Activated CD4-positive, alpha-beta T cell treated with anti-CD3 and anti-CD28 coated beads, Interleukin-2, amount 50 U/mL, for 1 hour (primary cell): Measurements from ENCODE around the gene LIG4.
A peak's percentile ranks its signal among the peaks of the same experiment; 100 is the strongest.

Experiments
- DNase-seq: peaks from one replicate; pipeline ENCODE4 v3.0.0-alpha.2; 2020

LIG4 gene

GRCh38 chr13:108193806-108194205 is 21.5 kb downstream of the LIG4 start:
- DNase-seq: no peak

GRCh38 chr13:108190897-108191296 is 24.4 kb downstream of the LIG4 start:
- DNase-seq: no peak

- DNase-seq: no peak
Observed at GRCh38 chr13:108188260-108188659, 27.1 kb downstream of the LIG4 start.

GRCh38 chr13:108185223-108185622 is 30.1 kb downstream of the LIG4 start:
- DNase-seq: no peak

GRCh38 chr13:108182652-108183051 is 32.7 kb downstream of the LIG4 start:
- no peak for DNase-seq

GRCh38 chr13:108178078-108178477 is 37.3 kb downstream of the LIG4 start:
- DNase-seq: no peak

GRCh38 chr13:108176685-108177274 is 38.6 kb downstream of the LIG4 start:
- DNase-seq: peak; percentile 65

GRCh38 chr13:108168929-108169328 is 46.4 kb downstream of the LIG4 start:
- no peak for DNase-seq

GRCh38 chr13:108166078-108166477 is 49.3 kb downstream of the LIG4 start:
- DNase-seq: no peak

- no peak for DNase-seq
Observed at GRCh38 chr13:108158746-108159145, 56.6 kb downstream of the LIG4 start.
